Measurements from ENCODE around the gene SHB.
"Not testable (repeated sequence)": the region's sequence is repeated elsewhere in the genome, so short reads cannot be mapped to it uniquely, and the experiment has no call there.

The SHB gene

DNA sequence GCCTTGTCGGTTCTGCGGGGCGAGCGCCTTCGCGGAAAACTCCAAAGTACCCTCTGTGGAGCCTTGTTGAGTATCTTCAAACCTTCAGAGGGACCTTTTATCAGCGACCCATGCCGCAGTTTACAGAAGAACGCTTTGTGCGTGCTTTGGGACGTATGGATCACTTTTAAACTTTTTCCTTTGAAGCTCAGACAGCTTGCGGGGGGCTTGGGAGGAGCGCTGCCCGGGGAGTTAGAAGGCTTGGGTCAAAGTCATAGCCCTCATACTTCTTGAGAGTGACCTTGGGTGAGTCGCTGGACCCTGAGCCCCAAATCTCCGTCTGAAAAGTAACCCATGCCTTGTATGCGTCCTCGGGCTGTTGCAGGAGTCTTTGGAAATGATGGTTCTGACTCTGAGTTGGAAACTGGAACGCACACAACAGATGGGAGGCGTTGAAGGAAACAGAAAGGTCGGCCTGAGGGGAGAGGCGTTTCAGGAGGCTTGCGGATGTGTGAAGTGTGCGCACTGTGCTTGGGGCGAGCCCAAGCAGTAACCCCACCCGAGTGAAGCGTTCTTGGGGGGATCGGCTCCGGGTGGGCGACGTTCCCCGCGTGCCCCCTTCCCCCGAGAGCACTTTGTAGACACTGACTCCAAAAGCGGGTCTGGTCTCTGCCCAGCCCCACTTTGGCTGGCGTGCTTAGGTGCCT is 164.4 kb downstream of the SHB start:
- no peaks in the 10 kb centered on the region for H3K36me3 ChIP-seq (ENCODE audit: insufficient read depth, low read length)
- H3K4me1 ChIP-seq (ENCODE audit: insufficient read depth, low read length) = peaks cover 4% of the 10 kb centered on the region; the same call in 1 of the 2 replicates
- H3K9me3 ChIP-seq (ENCODE audit: control insufficient read depth, insufficient read depth, low read length) = no peaks in the 10 kb centered on the region
- H3K9ac ChIP-seq (ENCODE audit: low read depth, low read length) = peak overlapping the region; percentile 85

DNA sequence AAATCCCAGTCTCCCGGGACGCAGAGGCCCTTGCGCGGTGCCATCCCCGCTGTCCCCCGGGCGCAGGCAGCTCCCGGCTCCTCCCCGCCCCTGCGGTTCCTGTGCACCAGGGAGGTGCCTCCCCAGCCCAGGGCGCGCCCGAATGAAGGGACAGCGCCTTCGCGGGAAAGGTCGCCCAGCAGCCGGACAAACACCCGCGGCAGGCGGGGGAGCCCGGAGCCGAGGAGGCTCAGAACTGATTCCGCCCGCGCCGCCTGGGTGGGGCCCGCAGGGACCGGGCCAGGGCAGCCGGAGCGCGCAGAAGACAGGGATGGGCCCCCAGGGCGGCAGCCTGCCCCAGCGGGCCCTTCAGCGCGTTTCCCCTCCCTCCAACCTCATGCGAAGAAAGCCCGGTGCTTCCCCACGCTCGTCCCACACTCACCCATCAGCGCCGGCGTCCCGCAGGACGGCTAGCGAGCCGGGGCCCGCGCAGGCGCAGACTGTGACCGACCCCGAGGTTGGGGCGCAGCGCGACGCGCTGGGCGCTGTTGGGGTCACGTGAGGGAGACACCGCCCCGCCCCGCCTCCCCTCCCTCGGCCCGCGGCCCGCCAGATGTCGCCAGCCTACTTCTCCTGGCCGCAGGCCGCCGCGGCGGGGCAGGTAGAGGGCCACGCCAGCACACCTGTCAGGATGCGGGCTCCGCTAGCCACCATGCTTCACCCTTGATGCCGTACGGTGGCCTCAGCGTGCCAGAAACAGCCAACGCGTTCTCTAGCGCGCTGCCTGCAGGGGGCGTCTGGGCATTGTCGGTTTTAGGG is 165.2 kb downstream of the SHB start, which contains the start of gene SLC25A51:
Gene SLC25A51, minus strand, starts transcription at position 481 of the 798 bp plus-strand sequence. CDS start 15,577 bp downstream, outside the sequence.
- no peaks in the 10 kb centered on the region; the same call in 1 of the 2 replicates for H3K36me3 ChIP-seq (ENCODE audit: insufficient read depth, low read length)
- peak within 1 kb of the TSS; percentile 85 for H3K9ac ChIP-seq (ENCODE audit: low read depth, low read length)
- no peaks in the 10 kb centered on the region for H3K9me3 ChIP-seq (ENCODE audit: control insufficient read depth, insufficient read depth, low read length)
- peaks cover 4% of the 10 kb centered on the region; the same call in 1 of the 2 replicates for H3K4me1 ChIP-seq (ENCODE audit: insufficient read depth, low read length)

DNA sequence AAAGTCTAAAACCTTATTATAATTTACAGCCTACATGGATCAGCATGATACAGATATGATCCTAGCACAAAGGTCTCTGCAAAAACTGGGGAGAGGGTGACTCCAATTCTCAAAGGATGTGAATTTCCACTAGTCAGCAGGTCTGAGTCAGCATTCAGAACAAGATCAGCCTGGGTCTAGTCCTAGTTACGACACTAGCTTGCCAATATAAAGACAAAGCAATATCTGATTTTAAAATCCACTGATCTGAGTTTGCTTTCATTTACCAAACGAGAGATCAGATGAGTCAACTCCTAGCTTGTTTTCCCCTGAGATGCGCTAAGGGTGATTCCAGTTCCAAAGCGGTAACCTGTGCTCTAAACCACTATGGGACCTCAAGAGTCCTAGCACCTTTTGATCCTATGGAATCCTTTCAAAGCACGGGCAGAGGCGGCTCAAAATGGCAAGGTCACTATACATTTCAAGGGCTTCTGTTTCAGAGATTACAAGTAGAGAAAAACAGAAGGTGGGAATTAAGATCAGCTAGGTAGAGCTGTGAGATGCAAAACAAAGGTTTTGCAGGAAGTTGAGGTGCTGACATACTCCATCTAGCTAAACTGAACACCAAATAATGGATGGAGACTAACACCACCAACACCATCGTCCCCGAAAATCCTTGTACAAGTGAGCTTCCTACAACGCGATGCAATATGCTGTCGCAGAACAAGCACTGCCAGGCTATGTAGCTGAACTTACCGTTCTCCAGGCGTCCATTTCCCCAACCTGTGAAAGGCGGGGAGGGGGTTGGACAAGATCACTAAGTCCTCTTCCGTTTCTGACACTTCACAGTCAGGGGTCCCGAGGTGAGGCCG is 166.0 kb downstream of the SHB start:
- H3K9ac ChIP-seq (ENCODE audit: low read depth, low read length) = peak overlapping the region; percentile 85
- no peaks in the 10 kb centered on the region for H3K9me3 ChIP-seq (ENCODE audit: control insufficient read depth, insufficient read depth, low read length)
- peaks cover under 1% of the 10 kb centered on the region; the same call in 1 of the 2 replicates for H3K36me3 ChIP-seq (ENCODE audit: insufficient read depth, low read length)
- H3K4me1 ChIP-seq (ENCODE audit: insufficient read depth, low read length) = peaks cover 4% of the 10 kb centered on the region; the same call in 1 of the 2 replicates

DNA sequence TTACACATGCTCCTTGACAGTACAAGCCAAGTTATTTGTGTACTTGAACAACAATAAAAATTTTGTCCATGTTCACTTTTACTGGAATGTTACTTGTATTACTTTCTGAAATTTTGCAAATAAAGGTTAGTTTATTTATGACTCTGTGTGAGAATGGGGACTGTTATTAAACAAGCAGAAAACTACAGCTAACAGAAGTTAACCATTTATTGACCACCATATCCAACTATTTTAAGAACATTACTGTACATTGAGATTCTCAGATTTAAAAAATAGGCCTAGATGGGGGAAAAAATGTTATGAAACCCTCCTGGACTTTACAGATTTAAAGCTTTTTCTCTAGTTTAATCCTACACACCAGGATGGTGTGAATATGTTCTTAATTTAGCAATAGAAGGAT is 166.9 kb downstream of the SHB start:
- Histone ChIP-seq H3K9ac (ENCODE audit: low read depth, low read length) (no peak overlapping the region), H3K9me3 (ENCODE audit: control insufficient read depth, insufficient read depth, low read length) (no peaks in the 10 kb centered on the region), H3K4me1 (ENCODE audit: insufficient read depth, low read length) (peaks cover 4% of the 10 kb centered on the region; the same call in 1 of the 2 replicates), H3K36me3 (ENCODE audit: insufficient read depth, low read length) (peaks cover 3% of the 10 kb centered on the region; the same call in 1 of the 2 replicates)

DNA sequence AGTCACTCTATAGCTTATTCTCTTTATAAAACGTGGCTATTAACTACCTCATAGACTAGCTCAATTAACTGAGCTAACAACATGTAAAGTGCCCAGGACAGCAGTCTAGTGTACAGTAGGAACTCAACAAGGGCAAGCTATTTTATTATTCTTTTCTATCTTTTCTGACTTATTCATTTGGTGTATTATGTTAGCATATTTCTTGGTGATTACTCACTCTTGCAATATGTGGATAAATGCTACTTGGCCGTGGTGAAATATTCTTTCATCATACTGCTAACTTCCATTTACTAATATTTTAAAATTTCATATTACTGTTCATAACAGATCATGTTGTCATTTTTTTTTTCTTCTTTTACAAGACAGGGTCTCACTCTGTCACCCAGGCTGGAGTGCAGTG is 170.0 kb downstream of the SHB start:
- Histone ChIP-seq H3K9ac (ENCODE audit: low read depth, low read length) (no peak overlapping the region), H3K36me3 (ENCODE audit: insufficient read depth, low read length) (peaks cover 3% of the 10 kb centered on the region; the same call in 1 of the 2 replicates), H3K4me1 (ENCODE audit: insufficient read depth, low read length) (0 out of 2 replicates have a peak, but pooled peaks cover 4% of the 10 kb centered on the region), H3K9me3 (ENCODE audit: control insufficient read depth, insufficient read depth, low read length) (no peaks in the 10 kb centered on the region)

DNA sequence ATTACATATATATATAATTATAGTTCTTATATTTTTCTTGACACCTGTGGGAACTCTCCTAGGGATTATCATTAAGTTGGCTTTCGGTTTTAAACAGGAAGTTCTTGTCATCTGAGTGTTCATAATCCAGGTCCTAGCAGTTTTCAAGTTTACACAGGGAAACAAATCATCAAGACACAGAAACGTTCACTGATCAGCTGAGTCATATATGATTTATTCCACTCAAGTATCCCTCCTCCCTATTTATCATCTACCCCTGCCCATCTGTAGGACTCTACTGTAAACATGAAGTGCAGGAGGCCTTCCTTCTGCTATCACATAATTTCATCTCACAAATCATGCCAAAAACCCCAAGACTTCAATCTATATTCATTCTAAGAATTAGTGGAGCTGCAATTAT is 171.4 kb downstream of the SHB start:
- peaks cover 3% of the 10 kb centered on the region; the same call in 1 of the 2 replicates for H3K36me3 ChIP-seq (ENCODE audit: insufficient read depth, low read length)
- H3K9me3 ChIP-seq (ENCODE audit: control insufficient read depth, insufficient read depth, low read length) = no peaks in the 10 kb centered on the region
- H3K4me1 ChIP-seq (ENCODE audit: insufficient read depth, low read length) = 0 out of 2 replicates have a peak, but pooled peaks cover 2% of the 10 kb centered on the region
- H3K9ac ChIP-seq (ENCODE audit: low read depth, low read length) = no peak overlapping the region

DNA sequence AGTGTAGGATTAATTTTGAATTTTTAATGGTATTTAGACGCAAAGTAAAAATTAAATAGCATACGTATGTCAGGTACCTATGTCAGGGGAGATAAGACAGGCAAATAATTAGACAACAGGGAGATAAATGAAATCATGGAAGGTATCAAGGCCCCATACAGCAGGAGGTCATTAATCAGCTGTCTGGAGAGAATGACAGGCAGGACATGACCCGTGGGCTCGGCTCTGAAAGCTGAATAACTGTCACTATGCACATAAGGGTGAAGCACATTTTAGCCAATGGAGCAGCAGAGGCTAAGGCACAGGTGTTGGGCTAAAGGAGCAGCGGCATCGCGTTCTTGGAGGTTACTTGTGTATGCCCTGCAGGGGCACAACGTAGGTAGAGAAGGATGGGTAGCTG is 177.0 kb downstream of the SHB start:
- Histone ChIP-seq H3K9ac (ENCODE audit: low read depth, low read length) (no peak overlapping the region), H3K9me3 (ENCODE audit: control insufficient read depth, insufficient read depth, low read length) (no peaks in the 10 kb centered on the region), H3K36me3 (ENCODE audit: insufficient read depth, low read length) (no peaks in the 10 kb centered on the region), H3K4me1 (ENCODE audit: insufficient read depth, low read length) (no peaks in the 10 kb centered on the region)

DNA sequence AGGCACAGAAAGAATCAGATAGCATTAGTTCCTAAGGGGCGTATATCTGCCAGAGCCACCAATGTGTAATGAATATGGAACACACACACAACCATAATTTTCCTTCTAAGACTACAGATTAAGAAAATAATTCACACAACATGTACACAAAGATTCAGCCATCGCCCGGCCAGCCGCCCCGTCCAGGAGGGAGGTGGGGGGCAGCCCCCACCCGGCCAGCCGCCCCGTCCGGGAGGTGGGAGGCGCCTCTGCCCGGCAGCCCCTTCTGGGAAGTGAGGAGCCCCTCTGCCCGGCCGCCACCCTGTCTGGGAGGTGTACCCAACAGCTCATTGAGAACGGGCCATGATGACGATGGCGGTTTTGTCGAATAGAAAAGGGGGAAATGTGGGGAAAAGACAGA is 178.0 kb downstream of the SHB start:
- H3K9me3 ChIP-seq (ENCODE audit: control insufficient read depth, insufficient read depth, low read length); H3K4me1 ChIP-seq (ENCODE audit: insufficient read depth, low read length); H3K9ac ChIP-seq (ENCODE audit: low read depth, low read length); H3K36me3 ChIP-seq (ENCODE audit: insufficient read depth, low read length): not testable (repeated sequence)

DNA sequence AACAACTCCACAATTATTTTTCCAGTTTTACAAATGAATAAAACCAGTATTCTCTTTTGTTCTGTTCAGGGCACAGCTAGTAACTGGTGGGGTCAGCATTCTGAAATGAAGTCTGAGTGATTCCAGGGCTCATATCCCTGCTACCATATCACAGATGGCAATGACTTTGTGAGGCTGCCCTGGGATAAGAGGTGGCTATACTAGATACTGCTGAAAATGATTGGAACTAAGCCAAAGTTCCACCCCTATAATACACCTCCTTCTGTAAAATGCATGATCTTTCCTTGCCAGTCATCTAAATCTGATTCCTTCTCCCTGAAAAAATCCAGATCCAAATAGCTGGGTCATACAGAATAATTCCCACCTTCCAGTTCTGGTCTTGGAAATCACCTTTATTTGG is 179.5 kb downstream of the SHB start:
- H3K9ac ChIP-seq (ENCODE audit: low read depth, low read length) = no peak overlapping the region
- no peaks in the 10 kb centered on the region for H3K4me1 ChIP-seq (ENCODE audit: insufficient read depth, low read length)
- H3K9me3 ChIP-seq (ENCODE audit: control insufficient read depth, insufficient read depth, low read length) = no peaks in the 10 kb centered on the region
- no peaks in the 10 kb centered on the region for H3K36me3 ChIP-seq (ENCODE audit: insufficient read depth, low read length)

DNA sequence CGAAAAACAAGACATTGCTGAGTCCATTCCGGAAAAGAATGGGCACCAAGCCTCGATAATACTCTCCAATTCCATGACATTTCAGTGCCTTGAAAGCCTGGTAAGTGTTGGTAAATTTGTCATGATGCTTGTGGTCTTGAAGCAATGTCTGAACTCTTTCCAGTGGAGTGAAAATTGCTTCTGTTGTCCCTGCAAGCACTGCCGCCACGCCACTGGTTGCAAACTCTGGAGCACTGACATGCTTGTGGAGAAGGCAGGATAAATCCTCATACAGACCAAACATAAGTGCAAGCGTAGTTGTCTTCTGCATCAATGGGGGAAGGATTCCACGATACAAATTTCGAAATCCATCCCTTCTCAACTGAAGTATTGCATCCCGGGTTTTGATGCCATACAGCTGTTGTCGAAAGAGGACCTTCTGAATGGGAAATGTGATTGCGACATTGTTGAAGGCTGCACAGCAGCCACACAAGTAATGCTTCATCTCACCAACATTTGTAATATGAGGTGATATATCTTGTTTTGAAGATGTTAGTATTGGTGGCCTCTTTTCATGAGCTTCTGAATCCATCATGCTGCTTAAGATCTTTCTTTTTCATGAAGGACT is 180.9 kb downstream of the SHB start:
- not testable (repeated sequence) for H3K9me3 ChIP-seq (ENCODE audit: control insufficient read depth, insufficient read depth, low read length); H3K9ac ChIP-seq (ENCODE audit: low read depth, low read length); H3K4me1 ChIP-seq (ENCODE audit: insufficient read depth, low read length); H3K36me3 ChIP-seq (ENCODE audit: insufficient read depth, low read length)

DNA sequence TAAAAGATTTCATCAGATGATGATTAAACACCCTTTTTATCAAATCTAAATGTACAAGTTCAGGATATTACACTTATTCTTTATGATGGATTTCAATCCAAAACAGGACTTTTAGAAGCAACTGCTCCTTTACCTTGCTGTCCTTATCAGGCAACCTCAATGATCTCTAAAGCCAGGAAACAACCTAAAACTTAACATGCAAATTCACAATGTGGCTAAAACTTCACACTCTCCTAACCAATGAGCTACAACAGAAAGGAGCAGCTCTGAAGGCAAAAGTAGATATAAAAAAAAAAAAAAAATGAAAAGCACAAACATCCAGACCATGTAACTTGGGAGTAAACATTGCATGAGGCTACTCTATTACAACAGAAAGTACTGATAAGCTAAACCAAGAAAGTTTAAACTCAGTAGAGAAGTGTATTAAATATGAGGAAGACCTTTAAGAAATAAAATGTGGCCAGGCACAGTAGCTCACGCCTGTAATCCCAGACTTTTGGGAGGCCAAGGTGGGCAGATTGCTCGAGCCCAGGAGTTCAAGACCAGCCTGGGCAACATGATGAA is 188.0 kb downstream of the SHB start:
- no peak overlapping the region for H3K9ac ChIP-seq (ENCODE audit: low read depth, low read length)
- no peaks in the 10 kb centered on the region for H3K4me1 ChIP-seq (ENCODE audit: insufficient read depth, low read length)
- H3K9me3 ChIP-seq (ENCODE audit: control insufficient read depth, insufficient read depth, low read length) = peaks cover 8% of the 10 kb centered on the region
- no peaks in the 10 kb centered on the region for H3K36me3 ChIP-seq (ENCODE audit: insufficient read depth, low read length)

DNA sequence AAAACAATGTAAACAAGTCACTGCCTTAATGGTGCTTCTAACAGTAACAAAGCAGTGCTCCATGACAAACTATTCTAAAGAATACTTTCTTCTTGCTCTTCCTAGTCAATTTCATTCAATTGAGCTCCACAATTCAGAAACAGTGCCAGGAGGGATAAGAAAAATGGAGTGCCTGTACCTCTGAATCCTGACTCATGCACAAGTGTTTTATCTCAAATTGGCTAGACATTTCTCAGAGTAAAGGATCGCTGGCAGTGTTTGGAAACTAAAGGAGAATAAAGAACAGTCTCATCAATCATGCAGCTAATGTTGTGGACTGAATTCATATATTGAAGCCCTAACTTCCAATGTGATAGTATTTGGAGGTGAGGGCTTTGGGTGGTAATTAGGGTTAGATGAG is 192.7 kb downstream of the SHB start:
- Histone ChIP-seq H3K9ac (ENCODE audit: low read depth, low read length) (no peak overlapping the region), H3K9me3 (ENCODE audit: control insufficient read depth, insufficient read depth, low read length) (peaks cover 8% of the 10 kb centered on the region), H3K36me3 (ENCODE audit: insufficient read depth, low read length) (no peaks in the 10 kb centered on the region), H3K4me1 (ENCODE audit: insufficient read depth, low read length) (no peaks in the 10 kb centered on the region)

DNA sequence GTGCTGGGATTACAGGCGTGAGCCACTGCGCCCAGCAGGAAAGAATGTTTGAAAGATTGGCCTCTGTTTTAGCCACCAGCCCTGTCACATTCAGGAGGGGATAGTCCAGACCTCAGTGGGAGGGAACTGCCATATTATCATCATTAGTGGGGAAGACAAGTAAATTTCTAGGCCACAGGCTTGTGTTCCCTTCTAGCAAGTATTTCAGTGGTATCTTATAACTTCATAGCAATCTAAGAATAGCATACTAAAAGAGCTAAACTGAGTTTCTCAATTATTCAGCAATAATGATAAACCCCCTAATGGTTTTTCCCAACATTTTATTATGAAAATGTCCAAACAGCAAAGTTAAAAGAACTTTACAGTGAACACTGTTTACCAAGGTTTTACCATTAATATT is 195.1 kb downstream of the SHB start:
- peaks cover 8% of the 10 kb centered on the region for H3K9me3 ChIP-seq (ENCODE audit: control insufficient read depth, insufficient read depth, low read length)
- H3K9ac ChIP-seq (ENCODE audit: low read depth, low read length) = no peak overlapping the region
- H3K36me3 ChIP-seq (ENCODE audit: insufficient read depth, low read length) = no peaks in the 10 kb centered on the region
- no peaks in the 10 kb centered on the region for H3K4me1 ChIP-seq (ENCODE audit: insufficient read depth, low read length)

DNA sequence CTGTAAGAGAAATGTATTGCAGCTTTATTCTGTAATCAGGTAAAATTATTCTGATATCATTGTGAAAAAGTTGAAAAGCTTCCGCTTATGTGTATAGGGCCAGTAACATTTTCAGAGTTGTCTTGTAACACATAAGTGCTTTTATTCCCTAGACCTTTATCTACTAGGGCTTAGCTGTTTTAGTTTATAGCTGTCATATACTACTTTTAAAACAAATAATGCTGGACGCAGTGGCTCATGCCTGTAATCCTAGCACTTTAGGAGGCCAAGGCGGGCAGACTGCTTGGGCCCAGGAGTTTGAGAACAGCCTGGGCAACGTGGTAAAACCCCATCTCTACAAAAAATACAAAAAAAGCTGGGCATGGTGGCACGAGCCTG is 198.2 kb downstream of the SHB start:
- no peaks in the 10 kb centered on the region for H3K9me3 ChIP-seq (ENCODE audit: control insufficient read depth, insufficient read depth, low read length)
- H3K9ac ChIP-seq (ENCODE audit: low read depth, low read length) = no peak overlapping the region
- no peaks in the 10 kb centered on the region for H3K4me1 ChIP-seq (ENCODE audit: insufficient read depth, low read length)
- no peaks in the 10 kb centered on the region for H3K36me3 ChIP-seq (ENCODE audit: insufficient read depth, low read length)

All from ES-I3 (cell line).